ENCODE measurements around the gene KRT71.

KRT71 gene

GRCh38 chr12:52524898-52525591 is 27.9 kb downstream of the KRT71 start:
- H3K4me1 Mint-ChIP-seq (ENCODE audit: low read depth): no peaks in the 10 kb centered on the region
- H3K4me3 Mint-ChIP-seq: no peak overlapping the region
- no peaks in the 10 kb centered on the region for H3K36me3 Mint-ChIP-seq
- no peaks in the 10 kb centered on the region for H3K9me3 Mint-ChIP-seq (ENCODE audit: low read depth)
- H3K27ac Mint-ChIP-seq: no peak overlapping the region
- H3K27me3 Mint-ChIP-seq: no peaks in the 10 kb centered on the region

- no peaks in the 10 kb centered on the region for H3K36me3 Mint-ChIP-seq
- H3K9me3 Mint-ChIP-seq (ENCODE audit: low read depth): no peaks in the 10 kb centered on the region
- H3K4me3 Mint-ChIP-seq: no peak overlapping the region
- no peak overlapping the region for H3K27ac Mint-ChIP-seq
- no peaks in the 10 kb centered on the region for H3K27me3 Mint-ChIP-seq
- no peaks in the 10 kb centered on the region for H3K4me1 Mint-ChIP-seq (ENCODE audit: low read depth)
Measured at GRCh38 chr12:52524241-52524897, 28.6 kb downstream of the KRT71 start.

GRCh38 chr12:52523824-52524223 is 29.1 kb downstream of the KRT71 start:
- Mint-ChIP-seq H3K27me3 (no peaks in the 10 kb centered on the region), H3K4me1 (ENCODE audit: low read depth) (no peaks in the 10 kb centered on the region), H3K36me3 (no peaks in the 10 kb centered on the region), H3K27ac (no peak overlapping the region), H3K4me3 (no peak overlapping the region), H3K9me3 (ENCODE audit: low read depth) (no peaks in the 10 kb centered on the region)

- H3K36me3 Mint-ChIP-seq: no peaks in the 10 kb centered on the region
- no peaks in the 10 kb centered on the region for H3K27me3 Mint-ChIP-seq
- no peaks in the 10 kb centered on the region for H3K4me1 Mint-ChIP-seq (ENCODE audit: low read depth)
- H3K4me3 Mint-ChIP-seq: no peak overlapping the region
- H3K9me3 Mint-ChIP-seq (ENCODE audit: low read depth): no peaks in the 10 kb centered on the region
- no peak overlapping the region for H3K27ac Mint-ChIP-seq
Measured at GRCh38 chr12:52522346-52523011, 30.5 kb downstream of the KRT71 start.

- no peak overlapping the region for H3K4me3 Mint-ChIP-seq
- H3K27me3 Mint-ChIP-seq: no peaks in the 10 kb centered on the region
- no peaks in the 10 kb centered on the region for H3K9me3 Mint-ChIP-seq (ENCODE audit: low read depth)
- no peaks in the 10 kb centered on the region for H3K4me1 Mint-ChIP-seq (ENCODE audit: low read depth)
- H3K27ac Mint-ChIP-seq: no peak overlapping the region
- H3K36me3 Mint-ChIP-seq: no peaks in the 10 kb centered on the region
Measured at GRCh38 chr12:52521568-52522266, 31.2 kb downstream of the KRT71 start.

- no peak overlapping the region for H3K4me3 Mint-ChIP-seq
- no peaks in the 10 kb centered on the region for H3K4me1 Mint-ChIP-seq (ENCODE audit: low read depth)
- no peaks in the 10 kb centered on the region for H3K9me3 Mint-ChIP-seq (ENCODE audit: low read depth)
- no peaks in the 10 kb centered on the region for H3K36me3 Mint-ChIP-seq
- no peak overlapping the region for H3K27ac Mint-ChIP-seq
- no peaks in the 10 kb centered on the region for H3K27me3 Mint-ChIP-seq
Measured at GRCh38 chr12:52521175-52521567, 31.8 kb downstream of the KRT71 start.

GRCh38 chr12:52519826-52520662 is 32.9 kb downstream of the KRT71 start, which contains the start of gene KRT5:
Gene KRT5, minus strand, starts transcription at chr12:52520394. Its CDS starts 98 bp downstream, at chr12:52520296.
- H3K27me3 Mint-ChIP-seq: no peaks in the 10 kb centered on the region
- no peak within 1 kb of the TSS for H3K4me3 Mint-ChIP-seq
- H3K27ac Mint-ChIP-seq: no peak within 1 kb of the TSS
- H3K9me3 Mint-ChIP-seq (ENCODE audit: low read depth): no peaks in the 10 kb centered on the region
- no peaks in the 10 kb centered on the region for H3K36me3 Mint-ChIP-seq
- no peaks in the 10 kb centered on the region for H3K4me1 Mint-ChIP-seq (ENCODE audit: low read depth)

GRCh38 chr12:52519387-52519703 is 33.6 kb downstream of the KRT71 start:
- Mint-ChIP-seq H3K4me1 (ENCODE audit: low read depth) (no peaks in the 10 kb centered on the region), H3K9me3 (ENCODE audit: low read depth) (no peaks in the 10 kb centered on the region), H3K4me3 (no peak overlapping the region), H3K36me3 (no peaks in the 10 kb centered on the region), H3K27ac (no peak overlapping the region), H3K27me3 (peaks cover under 1% of the 10 kb centered on the region)

GRCh38 chr12:52518574-52519386 is 34.2 kb downstream of the KRT71 start:
- Mint-ChIP-seq H3K9me3 (ENCODE audit: low read depth) (no peaks in the 10 kb centered on the region), H3K27ac (no peak overlapping the region), H3K27me3 (peaks cover 4% of the 10 kb centered on the region), H3K36me3 (no peaks in the 10 kb centered on the region), H3K4me1 (ENCODE audit: low read depth) (no peaks in the 10 kb centered on the region), H3K4me3 (no peak overlapping the region)

GRCh38 chr12:52517888-52518287 is 35.1 kb downstream of the KRT71 start:
- Mint-ChIP-seq H3K4me3 (no peak overlapping the region), H3K27ac (no peak overlapping the region), H3K4me1 (ENCODE audit: low read depth) (no peaks in the 10 kb centered on the region), H3K27me3 (peaks cover 4% of the 10 kb centered on the region), H3K9me3 (ENCODE audit: low read depth) (no peaks in the 10 kb centered on the region), H3K36me3 (no peaks in the 10 kb centered on the region)

GRCh38 chr12:52517005-52517835 is 35.7 kb downstream of the KRT71 start:
- Mint-ChIP-seq H3K27me3 (peaks cover 4% of the 10 kb centered on the region), H3K9me3 (ENCODE audit: low read depth) (no peaks in the 10 kb centered on the region), H3K4me3 (no peak overlapping the region), H3K4me1 (ENCODE audit: low read depth) (no peaks in the 10 kb centered on the region), H3K27ac (no peak overlapping the region), H3K36me3 (no peaks in the 10 kb centered on the region)

- H3K4me1 Mint-ChIP-seq (ENCODE audit: low read depth): no peaks in the 10 kb centered on the region
- no peaks in the 10 kb centered on the region for H3K9me3 Mint-ChIP-seq (ENCODE audit: low read depth)
- H3K27ac Mint-ChIP-seq: no peak overlapping the region
- no peaks in the 10 kb centered on the region for H3K36me3 Mint-ChIP-seq
- H3K4me3 Mint-ChIP-seq: no peak overlapping the region
- H3K27me3 Mint-ChIP-seq: peaks cover 4% of the 10 kb centered on the region
Measured at GRCh38 chr12:52515927-52516831, 36.8 kb downstream of the KRT71 start.

Measured in activated naive CD8-positive, alpha-beta T cell (primary cell).